Endodermal cell (in vitro differentiated cells): ENCODE data around the gene SBK2. TPM values are rescaled to one million over a fixed set of nuclear protein-coding genes. Genes with fewer than 3 reads are reported as not detected.
A peak's percentile ranks its signal among the peaks of the same experiment; 100 is the strongest.
"Not testable (repeated sequence)": the region's sequence is repeated elsewhere in the genome, so short reads cannot be mapped to it uniquely, and the experiment has no call there.

Experiments used
- DNase-seq: peaks from one replicate; pipeline ENCODE4 v3.0.0-alpha.2; 2017
- H3K27ac ChIP-seq: 2 replicates; pipeline ENCODE4 v1.5.1; 2013; ENCODE audit warnings: mild to moderate bottlenecking, low read depth, low read length, moderate library complexity
- H3K27me3 ChIP-seq: 2 replicates; pipeline ENCODE4 v1.6.1; 2013; ENCODE audit warnings: mild to moderate bottlenecking, low read length, moderate library complexity; ENCODE audit not compliant: insufficient read depth, control insufficient read depth, poor library complexity, severe bottlenecking
- H3K36me3 ChIP-seq: 2 replicates; pipeline ENCODE4 v1.7.0; 2013; ENCODE audit warnings: mild to moderate bottlenecking, low read length, moderate library complexity; ENCODE audit not compliant: control insufficient read depth, insufficient read depth
- H3K4me1 ChIP-seq: one replicate; pipeline ENCODE4 v1.7.0; 2013; ENCODE audit warnings: low read length; ENCODE audit not compliant: control insufficient read depth, insufficient read depth
- H3K4me3 ChIP-seq: 2 replicates; pipeline ENCODE4 v1.5.1; 2013; ENCODE audit warnings: mild to moderate bottlenecking, low read length, moderate library complexity
- H3K9ac ChIP-seq: 2 replicates; pipeline ENCODE4 v1.6.1; 2013; ENCODE audit warnings: mild to moderate bottlenecking, low read length, moderate library complexity; ENCODE audit not compliant: poor library complexity, severe bottlenecking; ENCODE audit errors: extremely low read depth
- H3K9me3 ChIP-seq: 2 replicates; pipeline ENCODE4 v1.6.1; 2013; ENCODE audit warnings: mild to moderate bottlenecking, low read length, moderate library complexity; ENCODE audit not compliant: control insufficient read depth
- H3K27ac Mint-ChIP-seq: 2 replicates; pipeline ENCODE4 v1.8.0; 2020; ENCODE audit warnings: mixed read lengths
- H3K27me3 Mint-ChIP-seq: 2 replicates; pipeline ENCODE4 v1.8.0; 2021; ENCODE audit warnings: mild to moderate bottlenecking, mixed read lengths; ENCODE audit not compliant: insufficient read depth
- H3K36me3 Mint-ChIP-seq: 2 replicates; pipeline ENCODE4 v1.8.0; 2020; ENCODE audit warnings: low read depth, mixed read lengths
- H3K4me1 Mint-ChIP-seq: 2 replicates; pipeline ENCODE4 v1.8.0; 2020; ENCODE audit warnings: mixed read lengths
- H3K4me3 Mint-ChIP-seq: 2 replicates; pipeline ENCODE4 v1.8.0; 2020; ENCODE audit warnings: mild to moderate bottlenecking, moderate library complexity, mixed read lengths
- H3K9me3 Mint-ChIP-seq: 2 replicates; pipeline ENCODE4 v1.8.0; 2020; ENCODE audit warnings: mild to moderate bottlenecking, mixed read lengths
- WGBS, 2 experiments: methylation state at CpG; one replicate each; pipeline versions ENCODE4 v1.1.5 to v1.1.7; 2013; ENCODE audit warnings: missing lambda C conversion rate in 2 of 2, mixed read lengths in 1 of 2; ENCODE audit not compliant: insufficient coverage in 1 of 2, insufficient read length in 1 of 2; 5-methylcytosine and 5-hydroxymethylcytosine counted together
- total RNA-seq, 2 donors: library from RNA; stranded (reverse); fragmentation: NEBNext Ultra II Directional in 1 of 2; extraction: Animal tissue kit (Norgen Biotek cat#: 25700) in 1 of 2; gene quantifications; 2 replicates in 1 of 2; 3 replicates in 1 of 2; pipeline ENCODE4 v1.2.1, GENCODE V29; 2021
- TF ChIP-seq, protein P1 (sequence below): fragments of 200-600 bp; sonication (generic); conservative IDR thresholded peaks from 2 replicates; pipeline ENCODE4 v1.5.0; 2021; ENCODE audit warnings: antibody characterized with exemption, mild to moderate bottlenecking

SBK2 gene
- total RNA-seq, 2 donors from 2014 or later: 3.3 to 6.6 TPM

GRCh38 chr19:55578761-55579747 lies 42.1 kb upstream of the SBK2 start:
- H3K27me3 ChIP-seq: no peaks in the 10 kb centered on the region
- peak overlapping the region; percentile 83 for H3K9ac ChIP-seq
- 95 to 96% methylated on average over 49 to 90 of the region's 90 CpGs for WGBS, 2 experiments
- H3K9me3 ChIP-seq: no peaks in the 10 kb centered on the region
- no peak for DNase-seq
- H3K9me3 Mint-ChIP-seq: no peaks in the 10 kb centered on the region
- peaks cover 12% of the 10 kb centered on the region for H3K4me1 Mint-ChIP-seq
- no peaks in the 10 kb centered on the region for H3K27me3 Mint-ChIP-seq
- H3K4me3 Mint-ChIP-seq: peak overlapping the region; percentile 90
- peaks cover 12% of the 10 kb centered on the region for H3K36me3 ChIP-seq
- H3K27ac ChIP-seq: no peak overlapping the region
- H3K4me1 ChIP-seq: no peaks in the 10 kb centered on the region
- H3K36me3 Mint-ChIP-seq: peaks cover 22% of the 10 kb centered on the region
- H3K4me3 ChIP-seq: peak overlapping the region; percentile 85
- peak overlapping the region; percentile 32 for H3K27ac Mint-ChIP-seq
- TF ChIP-seq, protein P1, sequence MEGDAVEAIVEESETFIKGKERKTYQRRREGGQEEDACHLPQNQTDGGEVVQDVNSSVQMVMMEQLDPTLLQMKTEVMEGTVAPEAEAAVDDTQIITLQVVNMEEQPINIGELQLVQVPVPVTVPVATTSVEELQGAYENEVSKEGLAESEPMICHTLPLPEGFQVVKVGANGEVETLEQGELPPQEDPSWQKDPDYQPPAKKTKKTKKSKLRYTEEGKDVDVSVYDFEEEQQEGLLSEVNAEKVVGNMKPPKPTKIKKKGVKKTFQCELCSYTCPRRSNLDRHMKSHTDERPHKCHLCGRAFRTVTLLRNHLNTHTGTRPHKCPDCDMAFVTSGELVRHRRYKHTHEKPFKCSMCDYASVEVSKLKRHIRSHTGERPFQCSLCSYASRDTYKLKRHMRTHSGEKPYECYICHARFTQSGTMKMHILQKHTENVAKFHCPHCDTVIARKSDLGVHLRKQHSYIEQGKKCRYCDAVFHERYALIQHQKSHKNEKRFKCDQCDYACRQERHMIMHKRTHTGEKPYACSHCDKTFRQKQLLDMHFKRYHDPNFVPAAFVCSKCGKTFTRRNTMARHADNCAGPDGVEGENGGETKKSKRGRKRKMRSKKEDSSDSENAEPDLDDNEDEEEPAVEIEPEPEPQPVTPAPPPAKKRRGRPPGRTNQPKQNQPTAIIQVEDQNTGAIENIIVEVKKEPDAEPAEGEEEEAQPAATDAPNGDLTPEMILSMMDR: no peak

- Mint-ChIP-seq H3K4me1 (peaks cover 12% of the 10 kb centered on the region), H3K36me3 (peaks cover 22% of the 10 kb centered on the region), H3K27ac (no peak overlapping the region), H3K4me3 (no peak overlapping the region), H3K9me3 (no peaks in the 10 kb centered on the region), H3K27me3 (no peaks in the 10 kb centered on the region)
- Histone ChIP-seq H3K27ac (no peak overlapping the region), H3K36me3 (peaks cover 12% of the 10 kb centered on the region), H3K4me3 (no peak overlapping the region), H3K27me3 (no peaks in the 10 kb centered on the region), H3K4me1 (no peaks in the 10 kb centered on the region), H3K9ac (no peak overlapping the region), H3K9me3 (no peaks in the 10 kb centered on the region)
- TF ChIP-seq, protein P1: no peak
- no peak for DNase-seq
- 96 to 98% methylated on average over 55 to 83 of the region's 83 CpGs for WGBS, 2 experiments
Observed at GRCh38 chr19:55578031-55578760, 41.3 kb upstream of the SBK2 start.

- Histone ChIP-seq H3K27ac (no peak overlapping the region), H3K36me3 (peaks cover 12% of the 10 kb centered on the region), H3K9ac (no peak overlapping the region), H3K4me1 (no peaks in the 10 kb centered on the region), H3K9me3 (no peaks in the 10 kb centered on the region), H3K4me3 (no peak overlapping the region), H3K27me3 (no peaks in the 10 kb centered on the region)
- Mint-ChIP-seq H3K27ac (no peak overlapping the region), H3K36me3 (peaks cover 22% of the 10 kb centered on the region), H3K4me1 (peaks cover 8% of the 10 kb centered on the region), H3K27me3 (no peaks in the 10 kb centered on the region), H3K9me3 (no peaks in the 10 kb centered on the region), H3K4me3 (no peak overlapping the region)
- DNase-seq: no peak
- WGBS, 2 experiments: 80 to 99% methylated on average over 2 to 5 of the region's 5 CpGs
- TF ChIP-seq, protein P1: no peak
Observed at GRCh38 chr19:55576746-55577145, 39.8 kb upstream of the SBK2 start.

- not testable (repeated sequence) for H3K4me1 ChIP-seq, H3K4me3 Mint-ChIP-seq, H3K27me3 Mint-ChIP-seq, H3K27ac Mint-ChIP-seq, H3K9me3 Mint-ChIP-seq, H3K9me3 ChIP-seq, H3K4me3 ChIP-seq, H3K4me1 Mint-ChIP-seq, H3K27me3 ChIP-seq, H3K27ac ChIP-seq, DNase-seq, H3K9ac ChIP-seq
- 93% methylated on average over 3 of the region's 6 CpGs; no CpG with 5 or more reads in 1 of the 2 experiments for WGBS, 2 experiments
- peaks cover 12% of the 10 kb centered on the region for H3K36me3 ChIP-seq
- peaks cover 18% of the 10 kb centered on the region for H3K36me3 Mint-ChIP-seq
Observed at GRCh38 chr19:55573929-55574328, 37.0 kb upstream of the SBK2 start.
